ENCODE data around the gene SMARCD3.

DNA sequence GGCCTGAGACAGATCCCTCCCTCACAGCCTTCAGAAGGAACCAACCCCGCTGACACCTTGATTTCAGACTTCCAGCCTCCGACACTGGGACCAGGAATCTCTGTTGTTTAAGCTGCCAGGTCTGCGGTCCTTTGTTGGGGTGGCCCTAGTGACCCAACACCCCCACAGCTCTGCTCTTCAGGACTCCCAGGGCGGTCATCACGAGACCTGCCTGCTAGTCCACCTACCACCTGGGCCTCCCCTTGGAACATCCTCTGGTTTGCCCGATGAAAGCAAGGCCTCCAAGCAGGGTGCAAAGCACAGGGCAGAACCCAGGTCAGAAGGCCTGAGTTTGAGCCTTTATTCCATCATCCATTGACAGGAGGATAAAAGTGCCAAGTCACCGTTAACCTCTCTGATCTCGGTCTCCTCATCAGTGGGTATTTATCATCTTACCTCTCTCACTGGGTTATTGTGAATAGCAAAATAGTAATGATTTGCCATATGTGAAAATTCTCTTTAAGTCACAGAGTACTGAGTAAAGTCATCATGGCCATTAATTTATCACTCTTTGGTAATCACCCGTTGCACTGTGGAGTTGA lies 16.9 kb upstream of the SMARCD3 start:
- no peak for TF ChIP-seq POLR2A (IDR thresholded peaks at IDR 0.05)
- no peak for TF ChIP-seq POLR2AphosphoS5 (IDR thresholded peaks at IDR 0.05)
- TF ChIP-seq EP300 (IDR thresholded peaks at IDR 0.05), result no peak
